B cell (primary cell): ENCODE results near the gene KRTAP10-2. TPM values are rescaled to one million over a fixed set of nuclear protein-coding genes. Genes with fewer than 3 reads are reported as not detected.
A peak's percentile ranks its signal among the peaks of the same experiment; 100 is the strongest.

Experiments used
- ATAC-seq: fragments of 200-7000 bp; cut with Tn5 transposase; one replicate; pipeline ENCODE4 v1.10.0; 2021; ENCODE audit warnings: low read depth, mild to moderate bottlenecking, moderate number of reproducible peaks, moderate library complexity
- CTCF ChIA-PET: fragments of 350-600 bp; sonication (Branson Sonifier 250); formaldehyde crosslinking; loops from one replicate; lab custom pipeline; 2021; ENCODE audit warnings: antibody characterized with exemption, inconsistent platforms; lab: Charles Lee
- POLR2A ChIA-PET: fragments of 350-600 bp; sonication (Branson Sonifier 250); formaldehyde crosslinking; loops from one replicate; lab custom pipeline; 2021; ENCODE audit warnings: antibody characterized with exemption; lab: Charles Lee
- DNase-seq: peaks from one replicate; pipeline ENCODE4 v3.0.0; 2013
- H2AFZ ChIP-seq: 2 replicates; pipeline ENCODE4 v1.6.1; 2012; ENCODE audit warnings: mild to moderate bottlenecking, low read depth, low read length; ENCODE audit not compliant: insufficient read depth, poor library complexity, severe bottlenecking
- H3K27ac ChIP-seq, 2 donors: 1 replicate in 1 of 2; 2 replicates in 1 of 2; pipeline ENCODE4 v1.5.1; 2012 to 2013; ENCODE audit warnings: low read length in 2 of 2, mild to moderate bottlenecking in 2 of 2, moderate library complexity in 1 of 2
- H3K27me3 ChIP-seq, 4 experiments: fragments of 200-600 bp in 1 of 4; sonication (generic) in 1 of 4; replicated peaks in 1 of 4; 1 replicate in 2 of 4; 2 replicates in 2 of 4; pipeline versions ENCODE4 v1.6.1 to v1.7.0; 2013 to 2016; ENCODE audit warnings: low read length in 3 of 4, mild to moderate bottlenecking in 2 of 4, mixed read lengths in 1 of 4, moderate library complexity in 1 of 4; ENCODE audit not compliant: insufficient read depth in 4 of 4, control insufficient read depth in 3 of 4; ENCODE audit errors: control extremely low read depth in 1 of 4
- H3K36me3 ChIP-seq, 2 experiments: replicated peaks in 1 of 2; 1 replicate in 1 of 2; 2 replicates in 1 of 2; pipeline versions ENCODE4 v1.6.1 to v1.7.1; 2013; ENCODE audit warnings: low read length in 1 of 2; ENCODE audit not compliant: insufficient read depth in 2 of 2, control insufficient read depth in 1 of 2; ENCODE audit errors: control extremely low read depth in 1 of 2, extremely low read depth in 1 of 2
- H3K4me1 ChIP-seq, 2 donors: fragments of 200-600 bp in 1 of 2; sonication (generic) in 1 of 2; 1 replicate in 1 of 2; 2 replicates in 1 of 2; pipeline versions ENCODE4 v1.5.1 to v1.6.1; 2013 to 2017; ENCODE audit warnings: low read length in 2 of 2; ENCODE audit not compliant: control insufficient read depth in 2 of 2, insufficient read depth in 2 of 2
- H3K4me2 ChIP-seq: replicated peaks from 2 replicates; pipeline ENCODE3; 2012; ENCODE audit warnings: mild to moderate bottlenecking, low read depth, low read length; ENCODE audit not compliant: poor library complexity, severe bottlenecking
- H3K4me3 ChIP-seq, 5 experiments: fragments of 200-600 bp in 1 of 5; sonication (generic) in 1 of 5; 1 replicate in 3 of 5; 2 replicates in 2 of 5; pipeline versions ENCODE4 v1.5.1 to v1.7.0; 2011 to 2016; ENCODE audit warnings: low read length in 4 of 5, mild to moderate bottlenecking in 4 of 5, low read depth in 2 of 5, control low read depth in 1 of 5, moderate library complexity in 1 of 5; ENCODE audit not compliant: insufficient read depth in 1 of 5; ENCODE audit errors: control extremely low read depth in 1 of 5, extremely low read depth in 1 of 5
- H3K79me2 ChIP-seq: fragments of 200-600 bp; sonication (generic); one replicate; pipeline ENCODE4 v1.6.0; 2016; ENCODE audit warnings: low read length; ENCODE audit not compliant: control insufficient read depth, insufficient read depth
- H3K9ac ChIP-seq: fragments of 200-600 bp; sonication (generic); 2 replicates; pipeline ENCODE4 v1.6.1; 2017; ENCODE audit warnings: mild to moderate bottlenecking, low read length, moderate library complexity
- H3K9me3 ChIP-seq, 3 donors: one replicate each; pipeline versions ENCODE4 v1.6.1 to v1.7.1; 2013; ENCODE audit warnings: low read length in 2 of 3; ENCODE audit not compliant: control insufficient read depth in 2 of 3, insufficient read depth in 1 of 3; ENCODE audit errors: control extremely low read depth in 1 of 3
- H4K20me1 ChIP-seq: 2 replicates; pipeline ENCODE4 v1.6.0; 2012; ENCODE audit warnings: mild to moderate bottlenecking, low read length; ENCODE audit not compliant: insufficient read depth, control insufficient read depth, poor library complexity, severe bottlenecking
- H3K27ac Mint-ChIP-seq: one replicate; pipeline ENCODE4 v1.8.0; 2021; ENCODE audit warnings: mixed read lengths
- H3K27me3 Mint-ChIP-seq: one replicate; pipeline ENCODE4 v1.8.0; 2021; ENCODE audit warnings: mixed read lengths
- H3K4me1 Mint-ChIP-seq: one replicate; pipeline ENCODE4 v1.8.0; 2021; ENCODE audit warnings: mixed read lengths
- H3K4me3 Mint-ChIP-seq: one replicate; pipeline ENCODE4 v1.8.0; 2021; ENCODE audit warnings: mixed read lengths
- H3K9me3 Mint-ChIP-seq: one replicate; pipeline ENCODE4 v1.8.0; 2022; ENCODE audit warnings: mixed read lengths; ENCODE audit not compliant: insufficient read depth
- CTCF ChIP-seq: fragments of 200-600 bp; IDR thresholded peaks from one replicate; pipeline ENCODE4 v1.8.0; 2022; ENCODE audit warnings: antibody characterized with exemption, mild to moderate bottlenecking
- EZH2 ChIP-seq: IDR thresholded peaks from 2 replicates; pipeline ENCODE4 v1.6.1; 2012; ENCODE audit warnings: borderline replicate concordance, low read depth, mild to moderate bottlenecking, moderate library complexity, low read length; ENCODE audit not compliant: insufficient read depth, poor library complexity, severe bottlenecking
- whole genome bisulfite sequencing: methylation state at CpG from one replicate; pipeline ENCODE4 v1.1.5; 2013; ENCODE audit warnings: missing lambda C conversion rate; ENCODE audit not compliant: insufficient coverage; 5-methylcytosine and 5-hydroxymethylcytosine counted together
- intact Hi-C: fragments of 100-400 bp; cut with micrococcal nuclease; formaldehyde crosslinking; loops from one replicate; pipeline ENCODE4 v1.10.0; 2022
- polyA plus RNA-seq: library from polyadenylated mRNA; depleted of rRNA; stranded (reverse); fragments of >200 nt; gene quantifications from 2 replicates; pipeline ENCODE4 v1.2.3, GENCODE V29; 2012
- total RNA-seq, 2 donors: library from RNA; stranded (reverse); fragments of 120-200 nt in 1 of 2; gene quantifications; 1 replicate in 1 of 2; 2 replicates in 1 of 2; pipeline versions ENCODE4 v1.2.3 to v1.2.4, GENCODE V29; 2013 to 2022

The KRTAP10-2 gene
- total and polyA plus RNA-seq, 2 donors (not counting 1 experiment from before 2014, with no cell fraction given): not detected

GRCh38 chr21:44510508-44511218 lies 40.6 kb downstream of the KRTAP10-2 start:
- peak; percentile 79 for ATAC-seq
- H4K20me1 ChIP-seq: no peaks in the 10 kb centered on the region
- no peaks in the 10 kb centered on the region for H3K36me3 ChIP-seq
- peak overlapping the region; percentile 72 for H3K4me2 ChIP-seq
- H3K4me3 ChIP-seq: peak overlapping the region in 3 of 5 experiments; percentile 11 to 35 (median 35)
- H3K9me3 Mint-ChIP-seq: no peaks in the 10 kb centered on the region
- peaks cover 9 to 11% of the 10 kb centered on the region in 2 donors for H3K4me1 ChIP-seq
- intact Hi-C loops: loop anchor here (1.0 to 5.0 kb wide), 3 partner anchors 283 to 422 kb away; partner anchors contain the start of gene UBE2G2
- POLR2A ChIA-PET: no interaction called here
- peaks cover 0 to 9% (median 4%) of the 10 kb centered on the region in 4 experiments for H3K27me3 ChIP-seq
- peaks cover 0 to 3% (median 0%) of the 10 kb centered on the region in 3 donors for H3K9me3 ChIP-seq
- H3K79me2 ChIP-seq: no peaks in the 10 kb centered on the region
- no peak overlapping the region for H3K27ac Mint-ChIP-seq
- no peak overlapping the region for H3K27ac ChIP-seq
- H2AFZ ChIP-seq: peak overlapping the region; percentile 40
- peaks cover 7% of the 10 kb centered on the region for H3K4me1 Mint-ChIP-seq
- TF ChIP-seq CTCF (peak; percentile 85), EZH2 (no peak)
- H3K9ac ChIP-seq: peak overlapping the region; percentile 33
- DNase-seq: peak; percentile 77
- peak overlapping the region; percentile 19 for H3K4me3 Mint-ChIP-seq
- H3K27me3 Mint-ChIP-seq: peaks cover 10% of the 10 kb centered on the region
- 3% methylated on average over 36 of the region's 36 CpGs for WGBS
- CTCF ChIA-PET: interaction anchor here (0.6 to 3.6 kb wide), 12 partner anchors 26 to 625 kb away, joined by 3 to 37 read pairs (median 4); partner anchors contain the start of gene UBE2G2

- Mint-ChIP-seq H3K4me3 (no peak overlapping the region), H3K9me3 (no peaks in the 10 kb centered on the region), H3K4me1 (peaks cover 7% of the 10 kb centered on the region), H3K27me3 (peaks cover 10% of the 10 kb centered on the region), H3K27ac (no peak overlapping the region)
- no peaks in the 10 kb centered on the region for H4K20me1 ChIP-seq
- peaks cover 9 to 11% of the 10 kb centered on the region in 2 donors for H3K4me1 ChIP-seq
- ChIA-PET POLR2A (interaction anchor here (0.6 kb wide), 1 partner anchor 336 kb away, joined by 3 read pairs; no protein-coding TSS in a partner anchor), CTCF (interaction anchor here (0.6 to 3.6 kb wide), 11 partner anchors 26 to 626 kb away, joined by 3 to 37 read pairs (median 3); partner anchors contain the start of gene UBE2G2)
- TF ChIP-seq CTCF: no peak
- TF ChIP-seq EZH2: no peak
- DNase-seq: no peak
- H3K9ac ChIP-seq: no peak overlapping the region
- H3K4me3 ChIP-seq: no peak overlapping the region
- no peaks in the 10 kb centered on the region for H3K79me2 ChIP-seq
- intact Hi-C loops: loop anchor here (1.0 to 5.0 kb wide), 3 partner anchors 283 to 422 kb away; partner anchors contain the start of gene UBE2G2
- ATAC-seq: no peak
- H2AFZ ChIP-seq: peak overlapping the region; percentile 40
- no peaks in the 10 kb centered on the region for H3K36me3 ChIP-seq
- peaks cover 0 to 3% (median 0%) of the 10 kb centered on the region in 3 donors for H3K9me3 ChIP-seq
- no peak overlapping the region for H3K27ac ChIP-seq
- peak overlapping the region; percentile 72 for H3K4me2 ChIP-seq
- 60% methylated on average over 18 of the region's 18 CpGs for WGBS
- peaks cover 0 to 9% (median 4%) of the 10 kb centered on the region in 4 experiments for H3K27me3 ChIP-seq
These were observed 41.2 kb downstream of the KRTAP10-2 start for GRCh38 chr21:44510109-44510507.
